Lower lobe of right lung (tissue), 2 donors: ENCODE measurements around the gene OBSCN. TPM values are rescaled to one million over a fixed set of nuclear protein-coding genes. Genes with fewer than 3 reads are reported as not detected.

Experiments
- ATAC-seq, 2 donors: fragments of 200-7000 bp; cut with Tn5 transposase; one replicate each; pipeline ENCODE4 v1.9.1; 2020 to 2022; ENCODE audit warnings: mild to moderate bottlenecking in 2 of 2, moderate library complexity in 2 of 2
- DNase-seq: peaks from one replicate; pipeline ENCODE4 v3.0.0-alpha.2; 2020
- H3K27ac ChIP-seq: fragments of 200-600 bp; one replicate; pipeline ENCODE4 v1.8.0; 2022
- H3K27me3 ChIP-seq: fragments of 200-600 bp; one replicate; pipeline ENCODE4 v1.8.0; 2022; ENCODE audit warnings: low read depth
- H3K36me3 ChIP-seq: fragments of 200-600 bp; one replicate; pipeline ENCODE4 v1.8.0; 2022; ENCODE audit warnings: mild to moderate bottlenecking
- H3K4me1 ChIP-seq: fragments of 200-600 bp; one replicate; pipeline ENCODE4 v1.8.0; 2022
- H3K4me3 ChIP-seq: fragments of 200-600 bp; one replicate; pipeline ENCODE4 v1.8.0; 2022; ENCODE audit warnings: mild to moderate bottlenecking
- H3K9me3 ChIP-seq: fragments of 200-600 bp; one replicate; pipeline ENCODE4 v1.8.0; 2022
- intact Hi-C: fragments of 100-400 bp; cut with DNase I; formaldehyde crosslinking; loops from one replicate; pipeline ENCODE4 v1.11.0; 2022
- total RNA-seq: library from RNA; stranded (reverse); fragmentation: NEBNext Ultra II Directional; extraction: Animal tissue kit (Norgen Biotek cat#: 25700); gene quantifications from one replicate; pipeline ENCODE4 v1.2.1, GENCODE V29; 2021
- TF ChIP-seq, protein P1 (sequence below): fragments of 200-600 bp; IDR thresholded peaks from one replicate; pipeline ENCODE4 v1.8.0; 2022; ENCODE audit warnings: antibody characterized with exemption, mild to moderate bottlenecking
- donor health status: DM: no; HTN: yes; CAD: no; lungs with severe emphysema.

Gene OBSCN
- total RNA-seq, 1 donor from 2014 or later = 35.6 TPM

GRCh38 chr1:228281631-228282328 lies 73.9 kb downstream of the OBSCN start:
- intact Hi-C loops = no loop called here
- DNase-seq = peak; percentile 35

GRCh38 chr1:228282329-228283042 lies 74.6 kb downstream of the OBSCN start:
- Histone ChIP-seq H3K36me3 (peaks cover 51% of the 10 kb centered on the region), H3K4me3 (no peak overlapping the region), H3K27me3 (no peaks in the 10 kb centered on the region), H3K27ac (no peak overlapping the region), H3K4me1 (no peaks in the 10 kb centered on the region), H3K9me3 (no peaks in the 10 kb centered on the region)
- TF ChIP-seq, protein P1, sequence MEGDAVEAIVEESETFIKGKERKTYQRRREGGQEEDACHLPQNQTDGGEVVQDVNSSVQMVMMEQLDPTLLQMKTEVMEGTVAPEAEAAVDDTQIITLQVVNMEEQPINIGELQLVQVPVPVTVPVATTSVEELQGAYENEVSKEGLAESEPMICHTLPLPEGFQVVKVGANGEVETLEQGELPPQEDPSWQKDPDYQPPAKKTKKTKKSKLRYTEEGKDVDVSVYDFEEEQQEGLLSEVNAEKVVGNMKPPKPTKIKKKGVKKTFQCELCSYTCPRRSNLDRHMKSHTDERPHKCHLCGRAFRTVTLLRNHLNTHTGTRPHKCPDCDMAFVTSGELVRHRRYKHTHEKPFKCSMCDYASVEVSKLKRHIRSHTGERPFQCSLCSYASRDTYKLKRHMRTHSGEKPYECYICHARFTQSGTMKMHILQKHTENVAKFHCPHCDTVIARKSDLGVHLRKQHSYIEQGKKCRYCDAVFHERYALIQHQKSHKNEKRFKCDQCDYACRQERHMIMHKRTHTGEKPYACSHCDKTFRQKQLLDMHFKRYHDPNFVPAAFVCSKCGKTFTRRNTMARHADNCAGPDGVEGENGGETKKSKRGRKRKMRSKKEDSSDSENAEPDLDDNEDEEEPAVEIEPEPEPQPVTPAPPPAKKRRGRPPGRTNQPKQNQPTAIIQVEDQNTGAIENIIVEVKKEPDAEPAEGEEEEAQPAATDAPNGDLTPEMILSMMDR = no peak
- DNase-seq = peak; percentile 36
- intact Hi-C loops = no loop called here
- no peak for ATAC-seq

More at GRCh38 chr1:228281631-228282328, 73.9 kb downstream of the OBSCN start:
- Histone ChIP-seq H3K27ac (no peak overlapping the region), H3K9me3 (no peaks in the 10 kb centered on the region), H3K27me3 (no peaks in the 10 kb centered on the region), H3K4me1 (peaks cover under 1% of the 10 kb centered on the region), H3K36me3 (peaks cover 49% of the 10 kb centered on the region), H3K4me3 (no peak overlapping the region)
- TF ChIP-seq, protein P1 = no peak
- ATAC-seq = no peak

GRCh38 chr1:228283043-228283371 lies 75.2 kb downstream of the OBSCN start:
- ATAC-seq (no peak), DNase-seq (peak; percentile 36)
- Histone ChIP-seq H3K36me3 (peaks cover 56% of the 10 kb centered on the region), H3K4me1 (no peaks in the 10 kb centered on the region), H3K27me3 (no peaks in the 10 kb centered on the region), H3K4me3 (no peak overlapping the region), H3K9me3 (no peaks in the 10 kb centered on the region), H3K27ac (no peak overlapping the region)
- TF ChIP-seq, protein P1 = no peak
- intact Hi-C loops = no loop called here

GRCh38 chr1:228283476-228284147 lies 75.8 kb downstream of the OBSCN start:
- ATAC-seq (no peak), DNase-seq (peak; percentile 42)
- no peaks in the 10 kb centered on the region for H3K27me3 ChIP-seq
- no peak overlapping the region for H3K27ac ChIP-seq
- H3K4me3 ChIP-seq = no peak overlapping the region
- peaks cover 56% of the 10 kb centered on the region for H3K36me3 ChIP-seq
- H3K4me1 ChIP-seq = no peaks in the 10 kb centered on the region
- intact Hi-C loops = no loop called here
- TF ChIP-seq, protein P1 = no peak
- H3K9me3 ChIP-seq = no peaks in the 10 kb centered on the region

GRCh38 chr1:228284148-228284495 lies 76.3 kb downstream of the OBSCN start:
- no peaks in the 10 kb centered on the region for H3K27me3 ChIP-seq
- no peak overlapping the region for H3K4me3 ChIP-seq
- H3K27ac ChIP-seq = no peak overlapping the region
- peaks cover 56% of the 10 kb centered on the region for H3K36me3 ChIP-seq
- intact Hi-C loops = no loop called here
- no peaks in the 10 kb centered on the region for H3K4me1 ChIP-seq
- ATAC-seq (no peak), DNase-seq (no peak)
- TF ChIP-seq, protein P1 = no peak
- H3K9me3 ChIP-seq = no peaks in the 10 kb centered on the region
